Measurements from ENCODE around the gene MYOM1. TPM values are rescaled to one million over a fixed set of nuclear protein-coding genes. Genes with fewer than 3 reads are reported as not detected.
A peak's percentile ranks its signal among the peaks of the same experiment; 100 is the strongest.
"Not testable (repeated sequence)": the region's sequence is repeated elsewhere in the genome, so short reads cannot be mapped to it uniquely, and the experiment has no call there.

Gene MYOM1
- total RNA-seq, 1 experiment from 2014 or later, result 0.06 TPM

DNA sequence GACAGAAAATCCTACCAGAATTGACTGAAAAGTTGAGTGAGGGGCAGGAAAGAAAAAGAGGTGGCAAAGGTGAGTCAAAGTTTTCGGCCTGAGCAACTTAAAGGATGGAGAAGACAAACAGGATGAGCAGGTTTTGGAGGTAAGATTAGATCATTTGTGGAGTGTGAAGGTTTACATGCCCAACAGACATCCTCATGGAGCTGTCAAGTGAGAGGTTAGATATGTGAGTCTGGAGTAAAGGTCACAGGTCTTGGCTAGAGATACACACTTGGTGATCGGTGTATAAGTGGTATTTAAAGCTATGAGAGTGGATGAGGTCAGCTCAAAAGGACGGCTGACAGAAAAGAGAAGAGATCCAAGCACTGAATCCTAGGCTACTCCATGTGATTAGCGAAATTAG, 16.7 kb upstream of the MYOM1 start:
- H3K27me3 ChIP-seq, result no peaks in the 10 kb centered on the region
- no peak overlapping the region for H3K27ac ChIP-seq
- no peaks in the 10 kb centered on the region for H3K36me3 ChIP-seq
- H3K4me1 ChIP-seq, result no peaks in the 10 kb centered on the region
- no peaks in the 10 kb centered on the region for H3K9me3 ChIP-seq (replicated peaks)
- H3K4me3 ChIP-seq, result no peak overlapping the region
- no peak for DNase-seq

GRCh38 chr18:3235846-3236245, 16.1 kb upstream of the MYOM1 start:
- no peak overlapping the region for H3K27ac ChIP-seq
- DNase-seq, result no peak
- no peaks in the 10 kb centered on the region for H3K36me3 ChIP-seq
- no peak overlapping the region for H3K4me3 ChIP-seq
- H3K4me1 ChIP-seq, result no peaks in the 10 kb centered on the region
- no peaks in the 10 kb centered on the region for H3K27me3 ChIP-seq
- H3K9me3 ChIP-seq (replicated peaks), result no peaks in the 10 kb centered on the region

DNA sequence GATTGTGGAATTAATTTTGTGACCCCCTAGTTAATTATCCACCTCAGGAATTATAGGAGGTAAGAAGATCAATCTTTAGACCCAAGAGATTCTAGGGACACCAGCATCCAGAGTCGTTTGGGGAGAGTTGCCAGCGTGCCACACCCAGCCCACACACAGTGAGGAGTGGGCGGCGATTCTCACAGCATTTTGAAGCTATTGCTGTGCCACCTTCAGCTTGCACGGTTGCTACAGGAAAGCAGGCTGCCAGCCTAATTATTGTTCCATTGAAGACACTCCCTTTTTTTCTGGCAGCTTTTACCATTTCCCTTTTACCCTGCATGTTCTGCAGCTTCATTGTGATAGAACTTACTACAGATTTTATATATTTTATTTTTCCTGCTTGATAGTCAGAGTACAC, 14.7 kb upstream of the MYOM1 start:
- Histone ChIP-seq H3K27ac (no peak overlapping the region), H3K4me3 (no peak overlapping the region), H3K4me1 (no peaks in the 10 kb centered on the region), H3K27me3 (no peaks in the 10 kb centered on the region), H3K36me3 (no peaks in the 10 kb centered on the region), H3K9me3 (replicated peaks) (no peaks in the 10 kb centered on the region)
- no peak for DNase-seq

- no peak for DNase-seq
- no peaks in the 10 kb centered on the region for H3K36me3 ChIP-seq
- H3K4me3 ChIP-seq, result no peak overlapping the region
- no peaks in the 10 kb centered on the region for H3K9me3 ChIP-seq (replicated peaks)
- H3K4me1 ChIP-seq, result no peaks in the 10 kb centered on the region
- H3K27me3 ChIP-seq, result no peaks in the 10 kb centered on the region
- no peak overlapping the region for H3K27ac ChIP-seq
Measured at GRCh38 chr18:3233433-3234168, 13.8 kb upstream of the MYOM1 start.

DNA sequence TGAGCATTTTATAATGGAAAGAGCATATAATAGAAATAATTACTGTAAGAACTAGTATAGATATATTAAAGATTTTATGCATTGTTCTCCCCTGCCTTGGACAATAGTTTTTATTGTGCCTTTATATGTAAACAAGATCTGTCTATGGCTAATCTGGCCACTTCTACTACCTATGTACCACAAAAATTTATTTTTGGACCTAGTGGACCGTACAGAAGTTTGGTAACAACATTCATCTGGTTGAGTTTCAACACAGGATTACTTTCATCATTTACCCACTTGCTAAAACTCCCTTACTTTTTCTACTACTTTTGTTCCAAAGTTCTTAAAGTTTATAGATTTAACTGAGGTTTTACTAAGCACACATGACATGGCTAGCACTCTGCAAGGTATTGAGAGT, 13.2 kb upstream of the MYOM1 start:
- Histone ChIP-seq H3K27me3 (no peaks in the 10 kb centered on the region), H3K9me3 (replicated peaks) (no peaks in the 10 kb centered on the region), H3K36me3 (no peaks in the 10 kb centered on the region), H3K4me1 (no peaks in the 10 kb centered on the region), H3K4me3 (no peak overlapping the region), H3K27ac (no peak overlapping the region)
- DNase-seq, result no peak

GRCh38 chr18:3230401-3231334, 10.9 kb upstream of the MYOM1 start:
- Histone ChIP-seq H3K4me3 (0 out of 2 replicates have a peak overlapping the region, but pooled peaks have one; percentile 12), H3K9me3 (replicated peaks) (no peaks in the 10 kb centered on the region), H3K27me3 (no peaks in the 10 kb centered on the region), H3K27ac (no peak overlapping the region), H3K36me3 (no peaks in the 10 kb centered on the region), H3K4me1 (no peaks in the 10 kb centered on the region)
- peak; percentile 28 to 44 for DNase-seq

GRCh38 chr18:3226048-3226447, 6.3 kb upstream of the MYOM1 start:
- Histone ChIP-seq H3K36me3 (no peaks in the 10 kb centered on the region), H3K27ac (no peak overlapping the region), H3K27me3 (no peaks in the 10 kb centered on the region), H3K4me3 (no peak overlapping the region), H3K9me3 (replicated peaks) (no peaks in the 10 kb centered on the region), H3K4me1 (no peaks in the 10 kb centered on the region)
- DNase-seq, result no peak

GRCh38 chr18:3225588-3225987, 5.8 kb upstream of the MYOM1 start:
- no peak for DNase-seq
- no peak overlapping the region for H3K27ac ChIP-seq
- no peaks in the 10 kb centered on the region for H3K4me1 ChIP-seq
- H3K27me3 ChIP-seq, result no peaks in the 10 kb centered on the region
- no peak overlapping the region for H3K4me3 ChIP-seq
- no peaks in the 10 kb centered on the region for H3K36me3 ChIP-seq
- no peaks in the 10 kb centered on the region for H3K9me3 ChIP-seq (replicated peaks)

- no peaks in the 10 kb centered on the region for H3K27me3 ChIP-seq
- no peak for DNase-seq
- no peaks in the 10 kb centered on the region for H3K9me3 ChIP-seq (replicated peaks)
- H3K27ac ChIP-seq, result no peak overlapping the region
- H3K4me3 ChIP-seq, result no peak overlapping the region
- no peaks in the 10 kb centered on the region for H3K4me1 ChIP-seq
- H3K36me3 ChIP-seq, result no peaks in the 10 kb centered on the region
Measured at GRCh38 chr18:3224223-3224622, 4.5 kb upstream of the MYOM1 start.

- no peak overlapping the region for H3K27ac ChIP-seq
- no peak overlapping the region for H3K4me3 ChIP-seq
- H3K36me3 ChIP-seq, result no peaks in the 10 kb centered on the region
- H3K27me3 ChIP-seq, result no peaks in the 10 kb centered on the region
- H3K9me3 ChIP-seq (replicated peaks), result no peaks in the 10 kb centered on the region
- no peak for DNase-seq
- H3K4me1 ChIP-seq, result no peaks in the 10 kb centered on the region; the same call in 1 of the 2 replicates
Measured at GRCh38 chr18:3223356-3223755, 3.6 kb upstream of the MYOM1 start.

GRCh38 chr18:3221496-3221895, 1.7 kb upstream of the MYOM1 start:
- Histone ChIP-seq H3K4me3 (no peak overlapping the region), H3K9me3 (replicated peaks) (no peaks in the 10 kb centered on the region), H3K4me1 (peaks cover 6% of the 10 kb centered on the region; the same call in 1 of the 2 replicates), H3K27ac (no peak overlapping the region), H3K27me3 (no peaks in the 10 kb centered on the region), H3K36me3 (no peaks in the 10 kb centered on the region)
- no peak for DNase-seq

GRCh38 chr18:3220868-3221267, 1.1 kb upstream of the MYOM1 start:
- H3K27me3 ChIP-seq; H3K9me3 ChIP-seq (replicated peaks); H3K4me3 ChIP-seq; DNase-seq; H3K36me3 ChIP-seq; H3K27ac ChIP-seq; H3K4me1 ChIP-seq: not testable (repeated sequence)

DNA sequence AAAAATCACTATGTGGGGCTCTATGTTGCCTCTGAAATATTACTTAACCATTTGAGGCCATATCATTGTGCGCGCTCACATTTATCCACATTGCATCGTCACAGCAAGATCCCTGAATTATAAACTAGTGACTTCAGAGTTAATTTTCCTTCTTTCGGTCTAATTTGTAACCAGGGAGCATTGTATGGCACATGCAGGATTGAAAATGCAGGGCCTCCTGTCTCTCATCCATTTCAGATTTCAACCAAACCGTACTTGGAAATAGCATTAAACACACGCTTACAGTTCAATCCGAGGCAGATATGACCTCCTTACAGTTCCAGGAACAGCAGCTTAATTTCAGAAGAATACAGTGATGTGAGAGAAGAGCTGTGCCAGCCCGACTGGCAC, 532 bp downstream of the MYOM1 start:
- no peak for DNase-seq
- Histone ChIP-seq H3K27ac (no peak overlapping the region), H3K36me3 (no peaks in the 10 kb centered on the region), H3K27me3 (no peaks in the 10 kb centered on the region), H3K4me1 (peaks cover 6% of the 10 kb centered on the region; the same call in 1 of the 2 replicates), H3K4me3 (no peak overlapping the region), H3K9me3 (replicated peaks) (no peaks in the 10 kb centered on the region)

DNA sequence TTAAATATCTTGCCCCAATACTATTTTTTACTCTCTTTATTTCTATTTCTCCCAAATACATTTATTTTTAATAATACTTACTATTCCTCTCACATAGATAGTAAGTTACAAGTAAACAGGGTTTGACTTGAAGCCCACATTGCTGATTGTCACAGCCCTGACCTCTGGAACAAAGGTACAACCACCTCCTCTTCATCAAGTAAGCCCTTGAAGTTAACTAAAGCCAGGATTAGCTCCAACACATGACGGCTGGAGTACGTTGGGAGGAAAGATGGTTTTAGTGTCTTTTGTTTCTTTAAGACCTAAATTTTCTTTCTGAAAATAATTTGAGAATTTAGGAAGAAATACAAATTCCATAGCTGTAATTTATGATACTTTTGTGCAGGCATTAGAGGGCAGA, 949 bp downstream of the MYOM1 start:
- H3K4me1 ChIP-seq, result peaks cover 6% of the 10 kb centered on the region; the same call in 1 of the 2 replicates
- H3K27me3 ChIP-seq, result no peaks in the 10 kb centered on the region
- no peak overlapping the region for H3K4me3 ChIP-seq
- no peak overlapping the region for H3K27ac ChIP-seq
- no peaks in the 10 kb centered on the region for H3K36me3 ChIP-seq
- no peaks in the 10 kb centered on the region for H3K9me3 ChIP-seq (replicated peaks)
- no peak for DNase-seq

GRCh38 chr18:3217948-3218647, 1.7 kb downstream of the MYOM1 start:
- peak; percentile 17 to 48 for DNase-seq
- no peak overlapping the region for H3K27ac ChIP-seq
- H3K36me3 ChIP-seq, result no peaks in the 10 kb centered on the region

More at GRCh38 chr18:3217948-3218647, 1.7 kb downstream of the MYOM1 start:
- peaks cover 6% of the 10 kb centered on the region; the same call in 1 of the 2 replicates for H3K4me1 ChIP-seq
- H3K27me3 ChIP-seq, result no peaks in the 10 kb centered on the region
- no peak overlapping the region for H3K4me3 ChIP-seq
- H3K9me3 ChIP-seq (replicated peaks), result no peaks in the 10 kb centered on the region
